ENCODE data around the gene WDR70. TPM values are rescaled to one million over a fixed set of nuclear protein-coding genes. Genes with fewer than 3 reads are reported as not detected.

Gene WDR70
- total and polyA plus RNA-seq, 4 donors = 4.0 to 17.7 (median 14.5) TPM

DNA sequence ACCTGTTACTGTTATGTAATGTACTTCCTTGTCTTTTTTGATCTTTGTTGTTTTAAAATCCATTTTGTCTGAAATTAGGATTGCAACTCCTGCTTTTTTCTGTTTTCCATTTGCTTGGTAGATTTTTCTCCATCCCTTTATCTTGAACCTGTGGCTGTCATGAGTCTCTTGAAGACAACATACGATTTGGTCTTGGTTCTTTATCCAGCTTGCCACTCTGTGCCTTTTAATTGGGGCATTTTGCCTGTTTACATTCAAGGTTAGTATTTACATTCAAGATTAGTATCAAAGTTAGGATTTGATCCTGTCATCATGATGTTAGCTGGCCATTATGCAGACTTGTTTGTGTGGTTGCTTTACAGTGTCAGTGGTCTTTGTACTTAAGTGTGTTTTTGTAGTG, 304.0 kb downstream of the WDR70 start:
- H3K9me3 ChIP-seq (ENCODE audit: control insufficient read depth in 4 of 4, low read length in 3 of 4) = peaks cover 0 to 4% (median 0%) of the 10 kb centered on the region in 4 donors
- no peak overlapping the region for H3K27ac ChIP-seq (ENCODE audit: low read depth in 1 of 2, low read length in 2 of 2)
- WGBS = 99% methylated on average over 1 of the region's 1 CpG
- H3K9ac ChIP-seq (ENCODE audit: low read depth in 1 of 2, low read length in 2 of 2) = no peak overlapping the region
- no peaks in the 10 kb centered on the region for H3K4me1 ChIP-seq (ENCODE audit: control insufficient read depth in 4 of 4, insufficient read depth in 4 of 4, low read length in 3 of 4)
- H3K36me3 ChIP-seq (ENCODE audit: control insufficient read depth in 4 of 4, insufficient read depth in 3 of 4, low read depth in 1 of 4, low read length in 3 of 4) = no peaks in the 10 kb centered on the region
- no peak for DNase-seq (ENCODE audit: low spot score)
- no peaks in the 10 kb centered on the region for H3K27me3 ChIP-seq (ENCODE audit: control insufficient read depth in 4 of 4, insufficient read depth in 4 of 4, low read length in 3 of 4)
- TF ChIP-seq, protein P1, sequence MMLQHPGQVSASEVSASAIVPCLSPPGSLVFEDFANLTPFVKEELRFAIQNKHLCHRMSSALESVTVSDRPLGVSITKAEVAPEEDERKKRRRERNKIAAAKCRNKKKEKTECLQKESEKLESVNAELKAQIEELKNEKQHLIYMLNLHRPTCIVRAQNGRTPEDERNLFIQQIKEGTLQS (IDR thresholded peaks at IDR 0.05) = no peak
- TF ChIP-seq, protein P2, sequence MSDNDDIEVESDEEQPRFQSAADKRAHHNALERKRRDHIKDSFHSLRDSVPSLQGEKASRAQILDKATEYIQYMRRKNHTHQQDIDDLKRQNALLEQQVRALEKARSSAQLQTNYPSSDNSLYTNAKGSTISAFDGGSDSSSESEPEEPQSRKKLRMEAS (IDR thresholded peaks at IDR 0.05) = no peak
- no peak for TF ChIP-seq HNF4G (IDR thresholded peaks at IDR 0.05)
- TF ChIP-seq GABPA (IDR thresholded peaks at IDR 0.05 in 1 of 2, conservative IDR thresholded peaks at IDR 0.05 in 1 of 2) = no peak
- TF ChIP-seq SP1 (IDR thresholded peaks at IDR 0.05) = no peak
- no peak for TF ChIP-seq EGR1 (IDR thresholded peaks at IDR 0.05; ENCODE audit: low read depth in 2 of 2)
- H3K4me3 ChIP-seq (ENCODE audit: low read depth in 1 of 3, low read length in 3 of 3) = no peak overlapping the region

DNA sequence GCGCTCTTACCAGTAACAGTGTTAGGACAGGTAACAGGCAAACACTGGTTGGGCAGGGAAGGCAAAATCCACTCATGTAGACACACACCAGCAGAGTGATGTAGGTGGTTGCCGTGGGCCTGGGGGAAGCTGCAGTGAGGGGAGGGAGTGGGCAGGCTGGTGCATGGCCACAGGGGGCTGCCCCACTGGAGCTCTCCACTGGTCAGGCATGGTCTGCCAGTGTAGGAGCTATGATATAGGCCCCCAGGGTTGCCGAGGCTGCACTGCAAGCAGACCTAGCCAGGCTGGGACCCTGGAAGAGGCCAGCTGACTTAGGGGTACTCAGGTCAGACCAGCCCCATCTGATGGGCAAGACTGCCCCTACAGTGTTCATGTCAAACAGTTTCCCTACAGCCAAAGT, 306.1 kb downstream of the WDR70 start:
- no peak overlapping the region for H3K4me3 ChIP-seq (ENCODE audit: low read depth in 1 of 3, low read length in 3 of 3)
- WGBS = 96% methylated on average over 3 of the region's 3 CpGs
- H3K9me3 ChIP-seq (ENCODE audit: control insufficient read depth in 4 of 4, low read length in 3 of 4) = peaks cover 0 to 4% (median 0%) of the 10 kb centered on the region in 4 donors
- DNase-seq (ENCODE audit: low spot score) = no peak
- H3K9ac ChIP-seq (ENCODE audit: low read depth in 1 of 2, low read length in 2 of 2) = no peak overlapping the region
- H3K4me1 ChIP-seq (ENCODE audit: control insufficient read depth in 4 of 4, insufficient read depth in 4 of 4, low read length in 3 of 4) = no peaks in the 10 kb centered on the region
- no peak for TF ChIP-seq HNF4A (conservative IDR thresholded peaks at IDR 0.05)
- TF ChIP-seq FOXA1 (IDR thresholded peaks at IDR 0.05) = no peak
- TF ChIP-seq NR2F2 (IDR thresholded peaks at IDR 0.05) = no peak
- TF ChIP-seq, protein P1 (IDR thresholded peaks at IDR 0.05) = no peak
- TF ChIP-seq, protein P2 (IDR thresholded peaks at IDR 0.05) = no peak
- TF ChIP-seq RXRA (IDR thresholded peaks at IDR 0.05) = no peak
- TF ChIP-seq FOXA2 (IDR thresholded peaks at IDR 0.05) = no peak
- no peak for TF ChIP-seq GABPA (IDR thresholded peaks at IDR 0.05 in 1 of 2, conservative IDR thresholded peaks at IDR 0.05 in 1 of 2)
- TF ChIP-seq EGR1 (IDR thresholded peaks at IDR 0.05; ENCODE audit: low read depth in 2 of 2) = no peak
- no peak for TF ChIP-seq TAF1 (conservative IDR thresholded peaks at IDR 0.05)
- no peak for TF ChIP-seq RAD21 (IDR thresholded peaks at IDR 0.05)
- no peak for TF ChIP-seq SP1 (IDR thresholded peaks at IDR 0.05)
- TF ChIP-seq, protein P3, sequence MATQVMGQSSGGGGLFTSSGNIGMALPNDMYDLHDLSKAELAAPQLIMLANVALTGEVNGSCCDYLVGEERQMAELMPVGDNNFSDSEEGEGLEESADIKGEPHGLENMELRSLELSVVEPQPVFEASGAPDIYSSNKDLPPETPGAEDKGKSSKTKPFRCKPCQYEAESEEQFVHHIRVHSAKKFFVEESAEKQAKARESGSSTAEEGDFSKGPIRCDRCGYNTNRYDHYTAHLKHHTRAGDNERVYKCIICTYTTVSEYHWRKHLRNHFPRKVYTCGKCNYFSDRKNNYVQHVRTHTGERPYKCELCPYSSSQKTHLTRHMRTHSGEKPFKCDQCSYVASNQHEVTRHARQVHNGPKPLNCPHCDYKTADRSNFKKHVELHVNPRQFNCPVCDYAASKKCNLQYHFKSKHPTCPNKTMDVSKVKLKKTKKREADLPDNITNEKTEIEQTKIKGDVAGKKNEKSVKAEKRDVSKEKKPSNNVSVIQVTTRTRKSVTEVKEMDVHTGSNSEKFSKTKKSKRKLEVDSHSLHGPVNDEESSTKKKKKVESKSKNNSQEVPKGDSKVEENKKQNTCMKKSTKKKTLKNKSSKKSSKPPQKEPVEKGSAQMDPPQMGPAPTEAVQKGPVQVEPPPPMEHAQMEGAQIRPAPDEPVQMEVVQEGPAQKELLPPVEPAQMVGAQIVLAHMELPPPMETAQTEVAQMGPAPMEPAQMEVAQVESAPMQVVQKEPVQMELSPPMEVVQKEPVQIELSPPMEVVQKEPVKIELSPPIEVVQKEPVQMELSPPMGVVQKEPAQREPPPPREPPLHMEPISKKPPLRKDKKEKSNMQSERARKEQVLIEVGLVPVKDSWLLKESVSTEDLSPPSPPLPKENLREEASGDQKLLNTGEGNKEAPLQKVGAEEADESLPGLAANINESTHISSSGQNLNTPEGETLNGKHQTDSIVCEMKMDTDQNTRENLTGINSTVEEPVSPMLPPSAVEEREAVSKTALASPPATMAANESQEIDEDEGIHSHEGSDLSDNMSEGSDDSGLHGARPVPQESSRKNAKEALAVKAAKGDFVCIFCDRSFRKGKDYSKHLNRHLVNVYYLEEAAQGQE (IDR thresholded peaks at IDR 0.05) = no peak
- TF ChIP-seq YY1 (IDR thresholded peaks at IDR 0.05) = no peak
- no peaks in the 10 kb centered on the region for H3K27me3 ChIP-seq (ENCODE audit: control insufficient read depth in 4 of 4, insufficient read depth in 4 of 4, low read length in 3 of 4)
- no peaks in the 10 kb centered on the region for H3K36me3 ChIP-seq (ENCODE audit: control insufficient read depth in 4 of 4, insufficient read depth in 3 of 4, low read depth in 1 of 4, low read length in 3 of 4)
- H3K27ac ChIP-seq (ENCODE audit: low read depth in 1 of 2, low read length in 2 of 2) = no peak overlapping the region

Data from liver (tissue), 9 donors.